NCI-H524 (cell line): ENCODE results near the gene VWA2.
A peak's percentile ranks its signal among the peaks of the same experiment; 100 is the strongest.

Experiments used
- DNase-seq, 2 experiments: peaks; one replicate each; lab custom pipeline; 2025; lab: John Stamatoyannopoulos, UW

VWA2 gene, protein sequence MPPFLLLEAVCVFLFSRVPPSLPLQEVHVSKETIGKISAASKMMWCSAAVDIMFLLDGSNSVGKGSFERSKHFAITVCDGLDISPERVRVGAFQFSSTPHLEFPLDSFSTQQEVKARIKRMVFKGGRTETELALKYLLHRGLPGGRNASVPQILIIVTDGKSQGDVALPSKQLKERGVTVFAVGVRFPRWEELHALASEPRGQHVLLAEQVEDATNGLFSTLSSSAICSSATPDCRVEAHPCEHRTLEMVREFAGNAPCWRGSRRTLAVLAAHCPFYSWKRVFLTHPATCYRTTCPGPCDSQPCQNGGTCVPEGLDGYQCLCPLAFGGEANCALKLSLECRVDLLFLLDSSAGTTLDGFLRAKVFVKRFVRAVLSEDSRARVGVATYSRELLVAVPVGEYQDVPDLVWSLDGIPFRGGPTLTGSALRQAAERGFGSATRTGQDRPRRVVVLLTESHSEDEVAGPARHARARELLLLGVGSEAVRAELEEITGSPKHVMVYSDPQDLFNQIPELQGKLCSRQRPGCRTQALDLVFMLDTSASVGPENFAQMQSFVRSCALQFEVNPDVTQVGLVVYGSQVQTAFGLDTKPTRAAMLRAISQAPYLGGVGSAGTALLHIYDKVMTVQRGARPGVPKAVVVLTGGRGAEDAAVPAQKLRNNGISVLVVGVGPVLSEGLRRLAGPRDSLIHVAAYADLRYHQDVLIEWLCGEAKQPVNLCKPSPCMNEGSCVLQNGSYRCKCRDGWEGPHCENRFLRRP

DNA sequence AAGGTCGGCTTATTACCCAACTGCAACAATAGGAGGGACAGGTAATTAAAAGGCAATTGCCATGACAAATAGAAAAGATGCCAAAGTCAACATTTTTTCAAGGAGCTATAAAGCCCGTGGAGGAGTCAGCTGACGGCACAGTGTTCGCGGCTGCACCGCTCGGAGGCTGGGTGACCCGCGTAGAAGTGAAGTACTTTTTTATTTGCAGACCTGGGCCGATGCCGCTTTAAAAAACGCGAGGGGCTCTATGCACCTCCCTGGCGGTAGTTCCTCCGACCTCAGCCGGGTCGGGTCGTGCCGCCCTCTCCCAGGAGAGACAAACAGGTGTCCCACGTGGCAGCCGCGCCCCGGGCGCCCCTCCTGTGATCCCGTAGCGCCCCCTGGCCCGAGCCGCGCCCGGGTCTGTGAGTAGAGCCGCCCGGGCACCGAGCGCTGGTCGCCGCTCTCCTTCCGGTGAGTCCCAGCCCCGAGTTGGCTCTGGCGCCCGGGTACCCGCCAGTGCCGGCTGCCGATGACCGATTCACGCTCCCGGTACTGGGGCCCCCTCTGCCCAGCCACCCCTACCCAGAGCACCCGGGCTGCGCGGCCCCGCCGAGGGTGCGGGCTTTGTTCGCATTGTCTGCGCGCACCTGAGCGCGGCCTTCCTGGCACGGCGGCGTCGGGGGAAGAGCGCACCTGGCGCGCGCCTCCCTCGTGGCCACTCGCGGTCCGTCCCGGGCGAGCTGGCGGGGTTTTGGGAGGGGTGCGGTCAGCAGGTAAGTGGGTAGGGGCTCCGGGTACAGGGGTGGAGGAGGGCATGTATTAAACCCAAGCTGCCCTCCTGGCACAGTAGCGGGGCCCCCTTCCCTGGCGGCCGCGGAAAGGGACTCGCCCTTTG is at the start of gene VWA2:
VWA2 (plus strand) TSS at position 138 of the 877 bp plus-strand sequence. CDS start 9,460 bp downstream, outside the sequence.
- DNase-seq, result peak in 1 of 2 experiments; percentile 21

DNA sequence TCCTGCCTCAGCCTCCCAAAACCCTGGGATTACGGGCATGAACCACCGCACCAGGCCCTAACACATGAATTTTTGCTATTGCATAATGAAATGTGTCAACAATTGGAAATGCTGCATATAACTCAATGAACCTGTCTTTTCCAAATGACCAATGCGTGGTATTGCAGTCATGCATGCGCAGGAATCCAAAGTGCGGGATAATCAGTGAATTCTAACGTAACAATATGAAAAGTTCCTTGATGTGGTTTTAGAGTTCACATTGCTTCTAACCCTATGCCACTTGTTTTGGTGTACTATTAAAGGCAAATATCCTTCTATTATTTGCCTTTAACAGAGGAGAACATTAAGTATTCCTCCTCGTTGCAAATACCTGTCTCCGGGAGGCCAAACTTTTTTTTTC is 49.4 kb upstream of the VWA2 start:
- DNase-seq, result no peak

DNA sequence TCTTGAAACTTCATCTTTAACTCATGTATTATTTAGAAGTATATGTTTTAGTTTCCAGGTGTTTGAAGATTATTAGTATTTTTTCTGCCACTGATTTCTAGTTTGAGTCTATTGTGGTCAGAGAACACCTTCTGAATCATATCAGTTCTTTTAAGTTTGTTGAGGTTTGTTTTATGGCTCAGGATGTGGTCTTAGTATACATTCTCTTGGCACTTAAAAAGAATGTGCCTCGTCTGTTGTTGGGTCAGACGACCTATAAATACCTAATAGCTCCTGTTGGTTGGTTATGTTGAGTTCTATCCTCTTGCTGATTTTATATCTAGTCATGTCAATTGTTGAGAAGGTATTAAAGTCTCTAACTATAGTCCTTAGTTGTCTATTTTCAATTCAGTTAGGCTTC is 44.0 kb upstream of the VWA2 start:
- DNase-seq, result no peak

DNA sequence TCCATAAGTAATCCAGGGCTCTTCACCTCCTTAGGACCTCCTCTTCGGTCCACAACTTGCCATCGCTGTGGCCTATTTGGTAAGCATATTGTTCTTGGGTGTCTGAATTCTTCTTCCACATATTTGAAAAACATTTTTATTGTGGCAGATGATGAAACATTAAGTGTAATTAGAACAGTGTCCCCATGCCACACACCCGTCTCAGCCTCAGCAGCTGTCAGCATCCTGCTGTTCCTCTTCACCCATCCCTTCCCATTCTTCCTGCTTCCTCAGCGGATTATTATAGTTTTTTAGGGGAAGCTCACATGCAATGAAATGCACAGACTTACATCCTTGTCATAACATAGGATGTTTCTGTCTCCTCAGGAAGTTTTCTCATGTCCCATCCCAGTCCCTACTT is 39.8 kb upstream of the VWA2 start:
- peak in 1 of 2 experiments; percentile 38 for DNase-seq

DNA sequence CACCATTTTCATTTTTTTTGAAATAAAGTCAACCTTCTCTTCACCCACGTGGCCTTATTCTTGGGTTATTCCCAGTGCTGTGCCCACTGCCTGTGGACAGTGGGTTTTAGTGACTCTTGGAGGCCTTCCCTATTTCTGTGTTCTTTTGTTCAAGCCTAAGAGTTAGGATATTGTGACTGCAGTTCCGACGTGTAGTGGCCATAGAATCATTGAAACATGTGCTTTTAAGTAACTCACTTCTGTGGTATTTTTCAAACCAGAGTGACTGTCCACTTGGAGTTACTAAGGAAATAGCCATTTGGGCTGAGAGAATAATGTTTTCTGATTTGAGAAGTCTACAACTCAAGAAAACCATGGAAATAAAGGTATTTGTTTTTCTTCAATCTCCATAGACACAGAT is 36.2 kb upstream of the VWA2 start:
- no peak for DNase-seq

DNA sequence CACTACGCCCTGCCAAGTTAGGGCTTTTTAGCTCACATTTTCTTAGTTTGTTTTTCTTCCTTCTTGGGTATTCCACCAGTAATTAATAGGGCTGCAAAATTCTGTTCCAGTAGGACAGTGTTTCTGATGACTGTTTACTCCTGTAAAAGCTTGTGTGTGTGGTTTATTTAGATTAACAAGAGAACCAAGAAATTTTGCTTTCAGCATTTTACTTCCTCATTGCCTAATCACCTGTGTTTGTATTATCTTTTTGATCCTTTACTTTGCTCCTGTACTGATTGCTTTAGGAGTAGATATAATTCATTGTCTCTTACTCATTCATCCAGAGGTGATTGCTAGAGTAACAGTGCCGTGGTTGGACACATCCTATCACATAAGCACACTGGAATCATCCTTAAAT is 32.2 kb upstream of the VWA2 start:
- no peak for DNase-seq

DNA sequence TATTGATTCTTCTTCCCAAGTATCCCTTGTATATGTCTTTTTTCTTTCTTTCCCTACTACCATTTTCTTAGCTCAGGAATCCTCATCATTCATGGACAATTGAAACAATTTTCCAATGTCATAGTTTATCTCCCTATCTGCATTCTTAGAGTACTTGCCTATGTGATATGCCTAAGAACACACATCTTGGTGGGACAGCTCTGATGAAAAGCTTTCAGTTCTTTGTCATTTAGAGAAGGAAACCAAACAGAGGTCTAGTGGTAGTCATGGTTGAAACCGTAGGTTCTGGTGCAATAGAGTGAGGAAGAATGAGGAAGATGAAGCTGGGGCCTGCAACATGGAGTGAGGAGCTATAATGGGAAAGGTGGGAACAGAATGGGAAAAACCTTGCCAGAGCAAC is 31.7 kb upstream of the VWA2 start:
- no peak for DNase-seq

DNA sequence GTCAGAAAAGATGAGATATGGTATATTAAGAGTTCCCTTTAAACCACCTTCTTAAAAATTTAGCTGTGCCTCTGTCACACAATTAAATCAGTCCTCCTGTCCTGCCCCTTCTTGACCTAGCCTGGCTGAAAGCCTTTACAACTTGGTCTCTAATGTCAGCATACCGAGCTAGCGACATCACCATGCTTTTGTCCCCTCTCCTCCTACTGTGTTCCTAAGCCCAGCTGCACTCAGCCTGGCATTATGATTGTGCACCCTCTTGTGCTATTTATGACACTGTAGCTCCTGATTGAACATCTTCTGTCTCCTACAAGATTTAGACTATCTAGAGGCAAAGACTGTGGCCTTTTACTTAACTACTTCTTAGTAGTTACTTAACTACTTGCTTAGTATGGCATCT is 30.7 kb upstream of the VWA2 start:
- DNase-seq, result no peak

DNA sequence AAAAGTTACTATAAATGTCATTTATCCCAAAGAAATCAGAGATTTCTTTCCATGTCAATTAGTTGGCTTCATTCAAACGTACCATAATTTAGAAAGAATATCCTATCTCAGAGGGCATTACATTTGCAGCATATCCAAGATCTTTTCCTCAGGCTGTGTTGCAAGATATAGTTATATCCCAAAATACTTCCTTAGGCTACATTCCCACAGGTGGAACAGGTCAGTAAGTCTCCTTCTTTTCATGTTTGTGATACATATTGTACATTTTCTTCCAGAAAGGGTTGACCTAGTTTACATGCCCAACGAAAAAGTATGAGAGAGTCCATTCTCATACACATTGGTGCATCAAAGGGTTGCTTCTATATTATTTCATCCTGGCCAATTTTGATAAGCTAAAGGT is 26.9 kb upstream of the VWA2 start:
- DNase-seq, result no peak

DNA sequence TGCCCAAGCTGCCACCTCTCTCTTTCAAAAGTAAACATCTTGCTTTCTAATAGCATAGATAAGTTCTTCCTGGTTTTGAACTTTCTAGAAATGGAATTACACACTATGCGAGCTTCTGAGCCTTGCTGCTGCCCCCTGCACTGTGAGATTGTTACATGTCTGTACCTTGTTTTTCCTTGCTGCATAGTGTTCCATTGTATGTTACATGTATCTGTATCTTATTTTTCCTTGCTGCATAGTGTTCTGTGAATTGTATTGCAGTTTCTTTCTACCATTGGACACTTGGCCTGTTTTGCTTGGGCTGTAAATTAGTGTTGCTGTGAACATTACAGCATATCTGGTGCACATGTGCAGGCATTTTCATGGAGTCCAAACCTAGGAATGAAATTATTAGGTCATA is 24.0 kb upstream of the VWA2 start:
- no peak for DNase-seq

DNA sequence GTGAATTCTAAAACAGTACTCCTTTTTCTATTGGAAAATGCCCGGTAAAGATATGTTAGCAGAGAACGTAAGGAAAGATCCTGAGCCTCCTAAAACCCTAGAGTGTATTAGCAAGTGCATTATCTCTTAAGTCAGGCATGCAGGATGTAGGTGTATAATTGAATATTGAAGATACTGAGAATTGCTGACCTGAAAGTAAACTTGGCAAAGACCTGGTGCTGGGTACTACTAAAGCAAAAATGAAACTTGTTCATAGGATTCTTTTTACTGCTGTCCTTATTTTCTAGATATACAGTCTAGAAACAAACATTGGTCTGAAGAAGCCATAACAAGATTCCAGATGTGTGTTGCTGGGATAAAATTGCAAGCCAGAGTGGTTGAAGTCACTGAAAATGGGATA is 18.8 kb upstream of the VWA2 start:
- DNase-seq, result no peak

DNA sequence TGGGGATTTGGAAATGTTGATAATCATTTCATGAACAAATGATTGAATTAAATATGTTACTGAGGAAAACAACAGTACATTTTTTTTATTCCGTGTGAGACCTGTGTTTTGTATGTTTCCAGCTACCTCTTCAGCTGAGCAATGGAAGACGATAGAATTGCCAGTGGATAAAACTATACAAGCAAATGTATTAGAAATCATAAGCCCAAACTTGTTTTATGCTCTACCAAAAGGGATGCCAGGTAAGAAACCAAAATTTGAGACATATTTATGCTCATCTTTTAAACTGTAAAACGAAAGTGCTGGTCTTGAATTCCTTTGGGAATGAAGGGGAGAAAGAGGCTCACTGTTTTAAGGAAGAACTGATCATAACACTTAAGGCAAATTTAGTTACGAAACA is 17.8 kb upstream of the VWA2 start:
- no peak for DNase-seq

DNA sequence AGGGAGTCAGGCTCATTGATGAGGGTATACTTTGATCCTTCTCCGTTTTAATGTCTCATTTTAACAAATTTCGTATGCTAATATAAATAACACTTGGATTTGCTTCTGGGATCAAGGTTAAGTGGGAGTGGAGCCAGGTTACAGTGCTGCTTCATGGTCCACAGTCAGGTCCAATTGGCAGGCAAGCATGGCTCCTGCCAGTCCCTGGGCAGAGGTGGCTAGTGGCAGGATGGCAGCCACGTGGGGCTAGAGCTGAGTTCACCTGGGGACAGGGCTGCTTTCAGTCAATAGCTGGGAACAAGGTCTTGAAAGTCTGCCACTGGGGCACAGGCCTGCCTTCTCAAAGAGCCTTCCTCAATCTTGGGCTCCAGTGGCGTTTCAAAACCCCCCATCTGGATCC is 16.0 kb upstream of the VWA2 start:
- DNase-seq, result no peak

DNA sequence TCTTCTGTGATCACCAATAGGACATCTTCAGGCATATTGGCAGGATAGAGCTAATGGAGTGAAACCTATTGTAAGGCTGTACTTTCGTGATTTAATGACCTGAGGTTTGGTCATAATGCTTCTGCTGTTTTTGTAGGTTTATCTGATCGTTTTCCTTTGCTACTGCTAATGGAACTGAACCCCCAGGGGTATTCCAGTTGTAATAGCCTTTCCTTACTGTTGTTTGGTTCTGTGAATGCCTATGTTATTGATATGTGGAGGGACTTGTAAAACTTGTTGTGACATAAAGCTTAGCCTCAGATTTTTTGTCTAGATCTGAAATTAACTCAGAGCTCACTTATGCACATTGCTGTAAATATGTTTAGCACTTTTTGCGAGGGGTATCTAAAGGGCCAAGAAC is 10.9 kb upstream of the VWA2 start:
- no peak for DNase-seq

DNA sequence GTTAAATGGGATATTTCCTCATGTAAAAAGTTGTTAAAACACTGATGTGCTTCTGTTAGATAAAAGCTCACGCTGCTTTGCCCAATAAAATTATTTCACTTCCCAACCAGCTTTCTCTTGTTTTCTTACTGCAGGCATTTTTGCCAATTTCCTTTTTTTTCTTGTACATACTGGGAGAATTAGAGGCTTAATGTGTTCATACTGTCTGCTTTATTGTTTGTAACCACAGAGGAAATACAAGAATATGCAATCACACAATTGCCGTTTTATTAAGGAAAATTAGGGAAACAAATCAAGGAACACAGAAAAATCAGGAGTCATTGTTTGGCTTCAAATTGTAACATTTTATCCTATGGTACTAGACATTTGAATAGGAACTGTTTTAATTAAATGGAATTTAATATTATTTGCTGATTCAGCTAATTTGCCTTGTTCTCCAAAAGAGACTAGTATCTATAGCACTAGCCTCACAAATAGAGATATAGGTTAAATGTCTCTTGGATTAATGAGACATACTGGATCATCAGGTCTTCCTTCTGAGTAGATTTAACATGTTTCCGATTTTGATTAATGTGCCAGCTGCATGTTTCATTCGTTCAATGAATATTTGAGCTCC is 6.4 kb upstream of the VWA2 start:
- no peak for DNase-seq

DNA sequence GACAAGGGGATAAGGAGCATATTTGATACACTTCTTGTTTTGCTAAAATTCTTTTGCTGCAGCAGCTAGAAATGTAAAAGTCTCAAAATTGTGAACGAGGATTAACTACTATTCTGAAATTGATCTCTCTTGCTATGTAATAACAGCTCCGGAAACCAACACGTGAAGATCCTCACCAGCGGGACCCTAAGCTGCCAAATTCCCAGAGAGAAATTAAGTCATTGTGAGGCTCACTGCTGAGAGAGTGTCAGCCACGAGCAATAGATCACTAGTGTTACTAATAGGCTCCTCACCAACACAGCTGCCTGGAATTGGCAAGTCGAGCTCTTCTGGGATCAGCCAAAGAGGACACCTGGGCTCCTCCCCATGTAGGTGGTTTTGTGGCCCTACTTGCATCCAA is 5.6 kb upstream of the VWA2 start:
- no peak for DNase-seq

DNA sequence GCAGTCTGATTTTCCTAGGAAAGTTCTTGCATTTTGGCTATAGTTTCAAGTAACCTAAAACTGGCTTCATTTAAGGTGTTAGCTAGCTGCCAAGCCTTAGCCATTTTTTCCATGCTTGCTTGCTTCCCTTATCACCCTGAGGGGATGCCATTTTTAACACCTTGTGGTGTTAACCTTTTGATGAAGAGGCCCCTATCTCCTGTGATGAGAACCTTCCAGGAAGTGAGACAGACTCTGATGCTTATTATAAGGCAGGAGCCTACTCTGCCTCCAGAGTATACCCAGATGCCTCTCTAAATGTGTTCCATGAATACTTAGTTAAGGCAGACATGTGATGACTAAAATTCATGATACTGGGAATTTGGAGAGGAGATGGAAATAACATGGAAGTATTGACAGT is 4.9 kb upstream of the VWA2 start:
- no peak for DNase-seq

DNA sequence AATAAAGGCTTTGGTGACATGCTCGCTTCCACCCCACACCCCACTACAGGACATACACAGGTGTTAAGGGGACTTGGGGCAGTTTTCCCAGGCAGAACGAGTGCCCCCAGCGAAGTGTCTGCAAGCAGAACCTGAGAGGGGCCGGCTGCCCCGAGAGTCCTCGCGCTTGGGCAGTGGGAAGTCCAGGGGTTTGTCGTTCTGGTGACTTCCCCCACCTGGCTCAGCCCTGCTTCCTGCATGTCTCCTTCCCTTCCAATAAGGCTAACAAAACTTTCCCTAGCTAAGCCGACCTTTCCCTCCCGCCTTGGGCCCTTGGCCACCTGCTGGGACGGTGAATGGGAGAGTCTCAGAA is 916 bp downstream of the VWA2 start:
- no peak for DNase-seq

DNA sequence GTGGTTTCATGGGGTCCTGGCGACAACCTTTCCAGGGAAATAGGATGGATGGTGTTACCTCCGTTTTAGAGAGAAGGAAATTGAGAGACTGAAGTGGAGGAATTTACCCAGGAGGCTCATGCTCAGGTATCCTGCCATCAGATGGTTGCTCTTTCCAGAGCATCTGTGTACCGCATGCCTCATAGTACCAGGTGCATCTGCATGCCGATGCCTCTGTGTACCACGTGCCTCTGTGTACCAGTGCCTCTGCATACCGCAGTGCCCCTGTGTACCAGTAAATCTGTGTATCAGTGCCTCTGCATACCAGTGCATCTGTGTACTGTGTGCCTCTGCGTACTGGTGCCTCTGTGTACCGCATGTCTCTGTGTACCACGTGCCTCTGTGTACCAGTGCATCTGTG is 3.2 kb downstream of the VWA2 start:
- no peak for DNase-seq

DNA sequence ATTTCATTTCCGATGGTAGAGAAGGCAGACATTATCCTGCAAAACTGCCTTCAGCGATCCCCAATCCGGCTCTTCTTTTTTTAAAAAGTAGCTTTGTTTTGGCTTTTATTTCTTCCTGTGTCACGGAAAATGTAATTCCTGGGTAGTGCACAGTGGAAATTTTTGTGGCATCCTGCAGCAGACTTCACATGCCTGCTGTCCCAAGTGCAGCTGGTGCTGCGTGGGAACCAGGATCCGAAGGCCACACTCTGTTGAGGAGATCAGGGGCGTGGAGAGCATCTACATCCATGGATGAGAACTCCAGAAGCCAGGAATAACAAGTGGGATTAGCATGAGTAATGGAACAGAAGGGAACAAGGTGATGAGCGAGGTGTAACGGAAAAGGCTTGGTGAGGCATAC is 4.6 kb downstream of the VWA2 start:
- DNase-seq, result no peak

DNA sequence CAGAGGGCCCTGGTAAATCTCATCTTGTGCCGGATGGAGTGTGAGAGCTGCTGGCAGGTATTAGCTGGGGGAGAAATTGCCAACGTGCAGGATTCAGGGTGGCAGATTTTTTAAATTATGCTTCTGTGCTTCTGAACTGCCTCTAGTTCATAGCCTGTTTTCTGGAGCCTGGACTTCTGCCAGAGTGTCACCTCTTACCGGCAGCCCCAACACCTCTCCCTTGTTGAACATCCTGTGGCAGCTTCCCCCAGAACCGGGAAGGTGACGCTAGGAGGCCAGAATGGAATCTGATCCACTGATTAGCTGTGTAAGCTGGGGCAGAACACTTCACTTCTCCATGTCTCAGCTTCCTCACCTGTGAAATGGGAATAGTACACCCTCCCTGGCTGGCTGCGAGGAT is 5.1 kb downstream of the VWA2 start:
- no peak for DNase-seq

DNA sequence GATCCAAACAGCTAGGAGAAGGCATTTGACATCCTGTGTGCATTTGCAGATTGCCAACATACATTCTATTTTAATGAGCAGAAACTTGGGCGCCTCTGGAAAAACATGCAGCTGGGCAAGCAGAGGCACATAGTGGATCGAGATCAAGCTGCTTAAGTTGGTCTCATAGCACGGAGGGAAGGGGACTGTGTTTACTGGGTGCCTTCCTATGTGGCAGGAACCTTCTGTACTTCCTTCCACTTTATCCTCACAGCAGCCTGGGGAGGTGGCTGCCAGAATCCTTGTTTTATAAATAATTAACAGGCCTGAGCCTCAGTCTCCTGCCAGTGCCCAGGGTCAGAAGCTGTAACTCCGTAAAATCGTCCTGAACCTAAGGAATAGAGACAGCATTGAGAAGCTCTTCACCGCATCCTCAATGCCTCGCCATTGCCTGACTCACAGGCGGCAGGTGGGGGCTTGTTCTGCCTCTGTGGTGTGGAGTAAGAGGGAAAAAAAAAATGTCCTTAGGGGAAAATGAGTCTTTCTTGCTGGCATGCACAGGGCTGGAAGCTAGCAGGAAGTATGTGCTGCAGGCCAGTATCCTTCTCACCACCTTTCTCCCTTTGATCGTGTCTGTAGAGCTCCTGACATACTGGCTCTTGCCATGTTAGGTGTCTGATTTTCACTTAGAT is 6.2 kb downstream of the VWA2 start:
- no peak for DNase-seq
